ENCODE results near the gene AHCYL2. TPM values are rescaled to one million over a fixed set of nuclear protein-coding genes. Genes with fewer than 3 reads are reported as not detected.

AHCYL2 gene
- total and polyA plus RNA-seq, 2 donors (not counting 3 experiments of a cell fraction or from before 2014, with no cell fraction given), result 10.8 to 13.5 TPM

DNA sequence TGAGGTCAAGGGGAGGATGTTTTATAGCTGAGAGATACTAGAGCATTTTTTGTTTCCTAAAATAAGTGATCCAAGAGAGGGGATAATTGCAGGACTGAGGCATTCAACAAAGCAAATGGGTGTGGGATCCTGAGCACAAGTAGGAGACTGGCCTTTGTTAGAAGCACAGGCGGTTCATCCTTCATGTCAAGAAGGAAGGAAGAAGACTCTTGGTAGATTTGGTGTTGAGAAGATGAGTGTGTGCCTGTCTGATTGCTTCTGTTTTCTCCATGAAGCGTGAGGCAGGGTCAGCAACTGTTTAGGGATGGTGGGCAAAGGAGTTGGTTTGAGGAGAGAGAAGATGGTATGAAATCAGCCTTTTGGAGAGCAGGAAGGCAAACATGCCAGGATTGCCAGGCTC, 237.0 kb downstream of the AHCYL2 start:
- DNase-seq (ENCODE audit: low read depth, low spot score) (no peak), FAIRE-seq (no peak)
- Histone ChIP-seq H3K4me1 (ENCODE audit: control insufficient read depth, extremely low read depth, insufficient read depth, low read length) (no peaks in the 10 kb centered on the region), H3K9me1 (replicated peaks; ENCODE audit: control insufficient read depth, extremely low read depth, insufficient read depth, low read length) (no peaks in the 10 kb centered on the region), H4K20me1 (replicated peaks; ENCODE audit: control insufficient read depth, extremely low read depth, insufficient read depth, low read length) (no peaks in the 10 kb centered on the region), H3K27me3 (ENCODE audit: control insufficient read depth in 2 of 2, insufficient read depth in 2 of 2, low read length in 2 of 2) (no peaks in the 10 kb centered on the region), H3K4me2 (ENCODE audit: insufficient read depth, low read length) (no peak overlapping the region), H3K36me3 (ENCODE audit: control insufficient read depth in 2 of 2, extremely low read depth in 1 of 2, insufficient read depth in 2 of 2, low read length in 2 of 2) (peaks cover 2 to 5% of the 10 kb centered on the region in 2 experiments), H3K9ac (replicated peaks; ENCODE audit: extremely low read depth, insufficient read depth, low read length) (no peak overlapping the region), H3K9me3 (replicated peaks; ENCODE audit: control insufficient read depth, insufficient read depth, low read length) (no peaks in the 10 kb centered on the region), H3K4me3 (replicated peaks in 1 of 3; ENCODE audit: insufficient read depth in 1 of 3, low read depth in 1 of 3, low read length in 3 of 3) (no peak overlapping the region), H2AFZ (ENCODE audit: low read depth, low read length) (no peak overlapping the region), H3K79me2 (ENCODE audit: control insufficient read depth, insufficient read depth, low read length) (no peaks in the 10 kb centered on the region), H3K27ac (ENCODE audit: insufficient read depth, low read depth, low read length) (no peak overlapping the region)
- no TSS peak for BruUV-seq (replicated peaks)
- POLR2A ChIA-PET, result no interaction called here
- CTCF ChIA-PET, result interaction anchor here (1.2 to 2.5 kb wide), 2 partner anchors 94 to 244 kb away, joined by 4 to 7 read pairs; no protein-coding TSS in a partner anchor
- TF ChIP-seq GATA2 (IDR thresholded peaks at IDR 0.05; ENCODE audit: insufficient read depth, insufficient read length, low read depth, low read length) (no peak), POLR2A (IDR thresholded peaks at IDR 0.05; ENCODE audit: low read depth, low read length) (no peak)
- dilution Hi-C loops (cut with MboI; ENCODE audit: extremely low pct_ligation_motif_present, low sequenced_read_pairs) (no loop called here), intact Hi-C loops (cut with micrococcal nuclease) (no loop called here)

DNA sequence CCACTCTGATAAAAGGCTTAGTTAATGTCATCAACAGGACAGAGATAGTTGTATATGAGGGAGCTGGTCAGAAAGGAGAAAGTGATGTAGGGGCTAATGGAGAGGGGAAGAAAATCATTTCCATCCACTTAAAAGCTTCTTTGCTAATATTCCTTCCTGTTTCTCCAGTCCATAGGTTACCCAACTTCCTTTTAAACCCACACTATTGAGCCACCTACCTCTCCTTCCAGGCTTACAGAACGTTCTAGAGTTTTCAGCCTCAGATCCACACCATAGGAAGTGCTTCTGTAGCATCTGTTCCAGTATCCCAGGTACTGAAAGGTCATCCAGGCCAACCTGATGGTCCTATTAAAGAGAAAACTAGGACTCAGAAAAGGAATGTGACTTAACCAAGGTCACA, 237.6 kb downstream of the AHCYL2 start:
- ChIA-PET CTCF (interaction anchor here (2.5 kb wide), 1 partner anchor 95 kb away, joined by 7 read pairs; no protein-coding TSS in a partner anchor), POLR2A (no interaction called here)
- Histone ChIP-seq H3K9me1 (replicated peaks; ENCODE audit: control insufficient read depth, extremely low read depth, insufficient read depth, low read length) (no peaks in the 10 kb centered on the region), H3K36me3 (ENCODE audit: control insufficient read depth in 2 of 2, extremely low read depth in 1 of 2, insufficient read depth in 2 of 2, low read length in 2 of 2) (peaks cover 2 to 5% of the 10 kb centered on the region in 2 experiments), H3K4me1 (ENCODE audit: control insufficient read depth, extremely low read depth, insufficient read depth, low read length) (no peaks in the 10 kb centered on the region), H3K27ac (ENCODE audit: insufficient read depth, low read depth, low read length) (no peak overlapping the region), H3K9ac (replicated peaks; ENCODE audit: extremely low read depth, insufficient read depth, low read length) (no peak overlapping the region), H3K4me3 (replicated peaks in 1 of 3; ENCODE audit: insufficient read depth in 1 of 3, low read depth in 1 of 3, low read length in 3 of 3) (no peak overlapping the region), H4K20me1 (replicated peaks; ENCODE audit: control insufficient read depth, extremely low read depth, insufficient read depth, low read length) (no peaks in the 10 kb centered on the region), H3K9me3 (replicated peaks; ENCODE audit: control insufficient read depth, insufficient read depth, low read length) (no peaks in the 10 kb centered on the region), H3K27me3 (ENCODE audit: control insufficient read depth in 2 of 2, insufficient read depth in 2 of 2, low read length in 2 of 2) (no peaks in the 10 kb centered on the region), H3K4me2 (ENCODE audit: insufficient read depth, low read length) (no peak overlapping the region), H2AFZ (ENCODE audit: low read depth, low read length) (no peak overlapping the region), H3K79me2 (ENCODE audit: control insufficient read depth, insufficient read depth, low read length) (no peaks in the 10 kb centered on the region)
- dilution Hi-C loops (cut with MboI; ENCODE audit: extremely low pct_ligation_motif_present, low sequenced_read_pairs) (no loop called here), intact Hi-C loops (cut with micrococcal nuclease) (no loop called here)
- FAIRE-seq (no peak), DNase-seq (ENCODE audit: low read depth, low spot score) (no peak)
- TF ChIP-seq GATA2 (IDR thresholded peaks at IDR 0.05; ENCODE audit: insufficient read depth, insufficient read length, low read depth, low read length), result no peak
- no peak for TF ChIP-seq POLR2A (IDR thresholded peaks at IDR 0.05; ENCODE audit: low read depth, low read length)
- no peak for TF ChIP-seq FOS (IDR thresholded peaks at IDR 0.05; ENCODE audit: borderline replicate concordance, insufficient read depth, low read length)
- no peak for TF ChIP-seq JUN (IDR thresholded peaks at IDR 0.05; ENCODE audit: borderline replicate concordance, insufficient read depth, insufficient read length, low read depth)
- TF ChIP-seq, protein P1, sequence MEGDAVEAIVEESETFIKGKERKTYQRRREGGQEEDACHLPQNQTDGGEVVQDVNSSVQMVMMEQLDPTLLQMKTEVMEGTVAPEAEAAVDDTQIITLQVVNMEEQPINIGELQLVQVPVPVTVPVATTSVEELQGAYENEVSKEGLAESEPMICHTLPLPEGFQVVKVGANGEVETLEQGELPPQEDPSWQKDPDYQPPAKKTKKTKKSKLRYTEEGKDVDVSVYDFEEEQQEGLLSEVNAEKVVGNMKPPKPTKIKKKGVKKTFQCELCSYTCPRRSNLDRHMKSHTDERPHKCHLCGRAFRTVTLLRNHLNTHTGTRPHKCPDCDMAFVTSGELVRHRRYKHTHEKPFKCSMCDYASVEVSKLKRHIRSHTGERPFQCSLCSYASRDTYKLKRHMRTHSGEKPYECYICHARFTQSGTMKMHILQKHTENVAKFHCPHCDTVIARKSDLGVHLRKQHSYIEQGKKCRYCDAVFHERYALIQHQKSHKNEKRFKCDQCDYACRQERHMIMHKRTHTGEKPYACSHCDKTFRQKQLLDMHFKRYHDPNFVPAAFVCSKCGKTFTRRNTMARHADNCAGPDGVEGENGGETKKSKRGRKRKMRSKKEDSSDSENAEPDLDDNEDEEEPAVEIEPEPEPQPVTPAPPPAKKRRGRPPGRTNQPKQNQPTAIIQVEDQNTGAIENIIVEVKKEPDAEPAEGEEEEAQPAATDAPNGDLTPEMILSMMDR (IDR thresholded peaks at IDR 0.05; ENCODE audit: extremely low read depth in 1 of 2, insufficient read depth in 1 of 2, low read depth in 1 of 2, low read length in 2 of 2), result no peak
- no peak for TF ChIP-seq MYC (IDR thresholded peaks at IDR 0.05; ENCODE audit: low read depth, low read length)
- TF ChIP-seq, protein P2, sequence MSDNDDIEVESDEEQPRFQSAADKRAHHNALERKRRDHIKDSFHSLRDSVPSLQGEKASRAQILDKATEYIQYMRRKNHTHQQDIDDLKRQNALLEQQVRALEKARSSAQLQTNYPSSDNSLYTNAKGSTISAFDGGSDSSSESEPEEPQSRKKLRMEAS (IDR thresholded peaks at IDR 0.05; ENCODE audit: insufficient read depth, insufficient read length), result no peak
- no TSS peak for BruUV-seq (replicated peaks)
